Activated B cell treated with CpG ODN at 0.5 μM for 24 hours (primary cell): ENCODE measurements around the gene MARK3. TPM values are rescaled to one million over a fixed set of nuclear protein-coding genes. Genes with fewer than 3 reads are reported as not detected.

Source experiments
- ATAC-seq: fragments of 200-7000 bp; cut with Tn5 transposase; one replicate; pipeline ENCODE4 v1.10.0; 2021; ENCODE audit warnings: low read depth, mild to moderate bottlenecking, moderate library complexity
- CTCF ChIA-PET: fragments of 350-600 bp; sonication (Branson Sonifier 250); formaldehyde crosslinking; loops from one replicate; lab custom pipeline; 2021; ENCODE audit warnings: antibody characterized with exemption; lab: Charles Lee
- POLR2A ChIA-PET: fragments of 350-600 bp; sonication (Branson Sonifier 250); formaldehyde crosslinking; loops from one replicate; lab custom pipeline; 2021; ENCODE audit warnings: antibody characterized with exemption; lab: Charles Lee
- DNase-seq: peaks from one replicate; pipeline ENCODE4 v3.0.0; 2022
- H3K27ac Mint-ChIP-seq: one replicate; pipeline ENCODE4 v1.8.0; 2020; ENCODE audit warnings: mixed read lengths
- H3K27me3 Mint-ChIP-seq: one replicate; pipeline ENCODE4 v1.8.0; 2021; ENCODE audit warnings: mixed read lengths
- H3K36me3 Mint-ChIP-seq: one replicate; pipeline ENCODE4 v1.8.0; 2021; ENCODE audit warnings: low read depth, mixed read lengths
- H3K4me1 Mint-ChIP-seq: one replicate; pipeline ENCODE4 v1.8.0; 2021; ENCODE audit warnings: mixed read lengths
- H3K4me3 Mint-ChIP-seq: one replicate; pipeline ENCODE4 v1.8.0; 2020; ENCODE audit warnings: mild to moderate bottlenecking, mixed read lengths
- H3K9me3 Mint-ChIP-seq: one replicate; pipeline ENCODE4 v1.8.0; 2020; ENCODE audit warnings: mixed read lengths
- intact Hi-C: fragments of 100-400 bp; cut with micrococcal nuclease; formaldehyde crosslinking; loops from one replicate; pipeline ENCODE4 v1.15.1; 2024
- total RNA-seq: library from RNA; stranded (reverse); gene quantifications from 2 replicates; pipeline ENCODE4 v1.2.3, GENCODE V29; 2022
- TF ChIP-seq, protein P1 (sequence below): fragments of 200-600 bp; IDR thresholded peaks from one replicate; pipeline ENCODE4 v1.8.0; 2022; ENCODE audit warnings: antibody characterized with exemption, mild to moderate bottlenecking

Gene MARK3
- total RNA-seq, 1 donor from 2014 or later: 110 TPM

DNA sequence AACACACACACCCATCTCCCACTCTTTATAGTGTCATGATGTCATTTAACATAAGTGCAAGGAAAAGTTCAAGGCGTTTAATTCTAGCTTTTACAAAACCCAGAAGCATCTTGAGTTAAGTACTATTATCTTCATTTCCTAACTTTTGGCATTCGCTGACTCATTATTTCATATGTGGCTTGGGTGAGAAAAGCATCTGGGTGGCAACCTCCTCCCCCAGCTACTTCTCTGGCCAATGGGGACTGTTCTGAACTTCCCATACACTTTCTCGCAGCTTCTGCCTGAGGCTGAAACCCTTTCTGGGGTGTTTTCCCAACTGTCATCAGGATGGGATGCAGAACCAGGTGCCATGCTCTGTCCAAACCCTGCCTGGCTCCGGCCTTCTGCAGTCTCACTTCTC lies 2.8 kb upstream of the MARK3 start:
- no peak for ATAC-seq
- peaks cover 7% of the 10 kb centered on the region for H3K36me3 Mint-ChIP-seq
- H3K27me3 Mint-ChIP-seq: peaks cover 4% of the 10 kb centered on the region
- H3K27ac Mint-ChIP-seq: no peak overlapping the region
- peaks cover 25% of the 10 kb centered on the region for H3K4me1 Mint-ChIP-seq
- TF ChIP-seq, protein P1, sequence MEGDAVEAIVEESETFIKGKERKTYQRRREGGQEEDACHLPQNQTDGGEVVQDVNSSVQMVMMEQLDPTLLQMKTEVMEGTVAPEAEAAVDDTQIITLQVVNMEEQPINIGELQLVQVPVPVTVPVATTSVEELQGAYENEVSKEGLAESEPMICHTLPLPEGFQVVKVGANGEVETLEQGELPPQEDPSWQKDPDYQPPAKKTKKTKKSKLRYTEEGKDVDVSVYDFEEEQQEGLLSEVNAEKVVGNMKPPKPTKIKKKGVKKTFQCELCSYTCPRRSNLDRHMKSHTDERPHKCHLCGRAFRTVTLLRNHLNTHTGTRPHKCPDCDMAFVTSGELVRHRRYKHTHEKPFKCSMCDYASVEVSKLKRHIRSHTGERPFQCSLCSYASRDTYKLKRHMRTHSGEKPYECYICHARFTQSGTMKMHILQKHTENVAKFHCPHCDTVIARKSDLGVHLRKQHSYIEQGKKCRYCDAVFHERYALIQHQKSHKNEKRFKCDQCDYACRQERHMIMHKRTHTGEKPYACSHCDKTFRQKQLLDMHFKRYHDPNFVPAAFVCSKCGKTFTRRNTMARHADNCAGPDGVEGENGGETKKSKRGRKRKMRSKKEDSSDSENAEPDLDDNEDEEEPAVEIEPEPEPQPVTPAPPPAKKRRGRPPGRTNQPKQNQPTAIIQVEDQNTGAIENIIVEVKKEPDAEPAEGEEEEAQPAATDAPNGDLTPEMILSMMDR: no peak
- DNase-seq: no peak
- intact Hi-C loops: no loop called here
- ChIA-PET CTCF (interaction anchor here (2.6 kb wide), 1 partner anchor 8 kb away, joined by 12 read pairs; no protein-coding TSS in a partner anchor), POLR2A (interaction anchor here (2.6 kb wide), 1 partner anchor 48 kb away, joined by 8 read pairs; the partner anchor contains the start of gene EIF5)
- no peaks in the 10 kb centered on the region for H3K9me3 Mint-ChIP-seq
- no peak overlapping the region for H3K4me3 Mint-ChIP-seq

DNA sequence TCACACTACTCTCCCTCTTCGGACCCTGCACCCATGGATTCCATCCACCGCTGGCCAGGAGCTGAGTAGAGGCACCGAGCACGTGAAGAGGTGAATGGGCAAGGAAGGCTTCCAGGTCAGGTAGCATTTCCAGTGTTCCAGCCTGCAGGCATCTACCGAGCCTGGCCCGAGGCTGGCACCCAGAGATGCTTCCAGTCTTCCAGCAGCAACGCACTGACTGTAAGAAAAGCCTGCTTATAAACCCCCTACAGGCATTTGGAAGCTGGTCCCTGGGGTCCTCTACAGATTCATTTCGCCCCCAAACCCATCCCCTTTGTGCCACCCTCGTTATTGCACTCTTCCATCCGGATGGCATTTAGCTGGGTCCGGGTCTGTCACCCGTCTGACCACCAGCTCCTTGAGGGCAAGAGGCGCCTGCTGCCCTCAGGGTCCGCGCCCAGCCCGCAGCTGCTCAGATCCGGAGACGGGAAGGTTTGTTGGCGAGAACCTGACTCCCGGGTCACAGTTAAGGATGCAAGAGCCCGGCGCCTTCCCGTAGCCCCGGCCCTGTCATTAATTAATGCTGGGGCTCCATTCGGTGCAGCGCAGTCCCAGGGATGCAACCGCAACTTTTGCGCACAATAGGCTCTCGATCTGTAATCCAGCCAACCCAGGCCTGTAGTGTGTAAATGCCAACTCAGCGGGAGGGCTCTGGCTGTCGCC lies 614 bp upstream of the MARK3 start:
- no peaks in the 10 kb centered on the region for H3K9me3 Mint-ChIP-seq
- TF ChIP-seq, protein P1: no peak
- peaks cover 10% of the 10 kb centered on the region for H3K36me3 Mint-ChIP-seq
- peaks cover 2% of the 10 kb centered on the region for H3K27me3 Mint-ChIP-seq
- no peak for ATAC-seq
- ChIA-PET POLR2A (interaction anchor here (1.2 to 1.8 kb wide), 4 partner anchors 40 to 51 kb away, joined by 3 to 28 read pairs (median 6); partner anchors contain the start of gene EIF5), CTCF (interaction anchor here (0.8 kb wide), 1 partner anchor 9 kb away, joined by 3 read pairs; no protein-coding TSS in a partner anchor)
- DNase-seq: no peak
- peaks cover 42% of the 10 kb centered on the region for H3K4me1 Mint-ChIP-seq
- H3K27ac Mint-ChIP-seq: peak overlapping the region; percentile 88
- peak overlapping the region; percentile 97 for H3K4me3 Mint-ChIP-seq
- intact Hi-C loops: loop anchor here (1.0 to 5.0 kb wide), 7 partner anchors 50 to 1422 kb away; partner anchors contain the start of genes BAG5, COA8, DYNC1H1 and EIF5

DNA sequence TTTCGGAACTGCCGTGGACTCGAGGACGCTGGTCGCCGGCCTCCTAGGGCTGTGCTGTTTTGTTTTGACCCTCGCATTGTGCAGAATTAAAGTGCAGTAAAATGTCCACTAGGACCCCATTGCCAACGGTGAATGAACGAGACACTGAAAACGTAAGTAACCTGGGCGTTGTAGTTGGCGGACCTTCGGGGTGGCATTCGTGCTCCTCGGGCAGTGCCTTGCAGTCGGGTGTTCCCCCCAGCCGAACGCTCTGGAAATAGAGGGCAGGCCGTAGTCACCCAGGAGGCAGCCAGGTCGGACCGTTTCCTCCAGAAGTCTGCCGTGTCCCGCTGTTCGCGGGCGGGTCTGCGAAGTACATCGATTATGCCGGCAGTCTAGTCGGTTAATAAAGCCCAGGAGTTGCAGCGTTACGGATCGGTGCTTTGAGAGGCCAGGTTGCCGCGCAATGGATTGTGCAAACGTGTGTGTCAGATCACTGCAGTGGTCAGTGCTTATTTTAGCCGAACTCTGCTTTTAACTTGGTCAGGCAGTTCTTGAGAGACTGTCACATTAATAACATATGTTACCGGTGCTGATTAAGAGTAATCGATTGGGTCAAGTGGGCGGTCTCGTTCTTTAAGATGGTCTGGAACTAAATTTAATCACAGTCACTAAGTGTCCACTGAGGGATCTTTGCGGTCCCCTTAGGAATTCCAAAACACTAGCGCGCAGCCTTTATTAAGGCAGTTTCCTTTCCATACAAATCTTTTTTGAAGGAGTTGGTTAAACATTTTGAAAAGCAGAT lies 906 bp downstream of the MARK3 start:
- H3K36me3 Mint-ChIP-seq: peaks cover 10% of the 10 kb centered on the region
- H3K4me3 Mint-ChIP-seq: peak overlapping the region; percentile 97
- intact Hi-C loops: loop anchor here (1.0 to 5.0 kb wide), 7 partner anchors 52 to 1424 kb away; partner anchors contain the start of genes BAG5, COA8, DYNC1H1 and EIF5
- H3K27ac Mint-ChIP-seq: peak overlapping the region; percentile 93
- peaks cover 51% of the 10 kb centered on the region for H3K4me1 Mint-ChIP-seq
- H3K9me3 Mint-ChIP-seq: no peaks in the 10 kb centered on the region
- ATAC-seq (peak; percentile 2), DNase-seq (peak; percentile 38)
- H3K27me3 Mint-ChIP-seq: no peaks in the 10 kb centered on the region
- TF ChIP-seq, protein P1: no peak
- CTCF ChIA-PET: no interaction called here
- POLR2A ChIA-PET: interaction anchor here (0.7 to 1.8 kb wide), 3 partner anchors 11 to 52 kb away, joined by 3 to 28 read pairs (median 3); partner anchors contain the start of gene EIF5

DNA sequence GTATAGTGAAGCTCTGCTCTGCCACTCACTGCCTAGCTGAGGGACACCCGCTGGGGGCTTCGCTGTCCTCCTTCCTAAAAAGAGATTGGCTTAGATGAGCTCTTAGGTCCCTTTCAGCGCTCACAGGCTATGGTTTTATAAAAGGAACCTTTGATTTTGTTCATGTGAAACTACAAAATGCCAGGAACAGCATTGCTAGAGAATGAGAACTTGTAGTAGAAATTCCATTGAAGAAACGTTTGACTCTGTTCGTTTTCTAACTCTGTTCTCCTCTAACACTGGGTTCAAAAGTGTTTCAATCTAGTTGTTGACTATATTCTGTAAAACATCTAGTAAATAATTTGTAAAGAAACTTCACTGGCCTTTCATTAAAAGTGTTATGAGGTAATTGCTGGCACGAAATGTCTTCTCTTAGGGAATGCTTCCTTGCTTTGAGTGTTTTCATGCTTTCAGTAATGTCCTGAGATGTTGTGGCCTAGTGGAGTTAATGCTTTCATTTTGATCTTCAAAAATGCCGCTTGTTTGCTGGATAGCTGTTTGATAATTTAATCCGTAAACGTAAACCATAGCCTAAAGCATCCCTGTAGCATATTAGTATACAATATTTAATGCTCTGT lies 1.6 kb downstream of the MARK3 start:
- no peak for DNase-seq
- Mint-ChIP-seq H3K4me1 (peaks cover 53% of the 10 kb centered on the region), H3K4me3 (peak overlapping the region; percentile 97), H3K9me3 (no peaks in the 10 kb centered on the region), H3K27ac (peak overlapping the region; percentile 93), H3K36me3 (peaks cover 10% of the 10 kb centered on the region), H3K27me3 (no peaks in the 10 kb centered on the region)
- intact Hi-C loops: loop anchor here (5.0 kb wide), 3 partner anchors 240 to 1425 kb away; partner anchors contain the start of genes DYNC1H1 and KLC1
- ChIA-PET POLR2A (no interaction called here), CTCF (no interaction called here)
- no peak for ATAC-seq
- TF ChIP-seq, protein P1: no peak
